Upper lobe of right lung (tissue), 1 donor: Measurements from ENCODE around the gene DUSP7. TPM values are rescaled to one million over a fixed set of nuclear protein-coding genes. Genes with fewer than 3 reads are reported as not detected.

ENCODE experiments used
- ATAC-seq: fragments of 200-7000 bp; cut with Tn5 transposase; one replicate; pipeline ENCODE4 v1.9.1; 2020; ENCODE audit warnings: mild to moderate bottlenecking, moderate library complexity
- DNase-seq: peaks from one replicate; pipeline ENCODE4 v3.0.0-alpha.2; 2020
- H3K27ac ChIP-seq: fragments of 200-600 bp; one replicate; pipeline ENCODE4 v1.8.0; 2022
- H3K27me3 ChIP-seq: fragments of 200-600 bp; one replicate; pipeline ENCODE4 v1.8.0; 2022; ENCODE audit warnings: mild to moderate bottlenecking
- H3K36me3 ChIP-seq: fragments of 200-600 bp; one replicate; pipeline ENCODE4 v1.8.0; 2022
- H3K4me1 ChIP-seq: fragments of 200-600 bp; one replicate; pipeline ENCODE4 v1.8.0; 2022
- H3K4me3 ChIP-seq: fragments of 200-600 bp; one replicate; pipeline ENCODE4 v1.8.0; 2022; ENCODE audit warnings: mild to moderate bottlenecking
- H3K9me3 ChIP-seq: fragments of 200-600 bp; one replicate; pipeline ENCODE4 v1.8.0; 2022
- intact Hi-C: fragments of 100-400 bp; cut with DNase I; formaldehyde crosslinking; loops from one replicate; pipeline ENCODE4 v1.11.0; 2022
- total RNA-seq: library from RNA; stranded (reverse); fragmentation: NEBNext Ultra II Directional; extraction: Animal tissue kit (Norgen Biotek cat#: 25700); gene quantifications from one replicate; pipeline ENCODE4 v1.2.1, GENCODE V29; 2021
- TF ChIP-seq, protein P1 (sequence below): fragments of 200-600 bp; IDR thresholded peaks from one replicate; pipeline ENCODE4 v1.8.0; 2022; ENCODE audit warnings: antibody characterized with exemption
- donor health status: DM: no; HTN: yes; CAD: no; lungs with severe emphysema.

DUSP7 gene
- total RNA-seq, 1 donor from 2014 or later: 40.7 TPM

GRCh38 chr3:52072020-52072419, 15.6 kb upstream of the DUSP7 start:
- peak; percentile 57 for ATAC-seq
- Histone ChIP-seq H3K9me3 (no peaks in the 10 kb centered on the region), H3K4me3 (no peak overlapping the region), H3K27ac (peak overlapping the region; percentile 75), H3K36me3 (no peaks in the 10 kb centered on the region), H3K27me3 (no peaks in the 10 kb centered on the region), H3K4me1 (peaks cover 31% of the 10 kb centered on the region)
- TF ChIP-seq, protein P1, sequence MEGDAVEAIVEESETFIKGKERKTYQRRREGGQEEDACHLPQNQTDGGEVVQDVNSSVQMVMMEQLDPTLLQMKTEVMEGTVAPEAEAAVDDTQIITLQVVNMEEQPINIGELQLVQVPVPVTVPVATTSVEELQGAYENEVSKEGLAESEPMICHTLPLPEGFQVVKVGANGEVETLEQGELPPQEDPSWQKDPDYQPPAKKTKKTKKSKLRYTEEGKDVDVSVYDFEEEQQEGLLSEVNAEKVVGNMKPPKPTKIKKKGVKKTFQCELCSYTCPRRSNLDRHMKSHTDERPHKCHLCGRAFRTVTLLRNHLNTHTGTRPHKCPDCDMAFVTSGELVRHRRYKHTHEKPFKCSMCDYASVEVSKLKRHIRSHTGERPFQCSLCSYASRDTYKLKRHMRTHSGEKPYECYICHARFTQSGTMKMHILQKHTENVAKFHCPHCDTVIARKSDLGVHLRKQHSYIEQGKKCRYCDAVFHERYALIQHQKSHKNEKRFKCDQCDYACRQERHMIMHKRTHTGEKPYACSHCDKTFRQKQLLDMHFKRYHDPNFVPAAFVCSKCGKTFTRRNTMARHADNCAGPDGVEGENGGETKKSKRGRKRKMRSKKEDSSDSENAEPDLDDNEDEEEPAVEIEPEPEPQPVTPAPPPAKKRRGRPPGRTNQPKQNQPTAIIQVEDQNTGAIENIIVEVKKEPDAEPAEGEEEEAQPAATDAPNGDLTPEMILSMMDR: no peak
- intact Hi-C loops: no loop called here
- DNase-seq: peak; percentile 82

GRCh38 chr3:52070724-52071621, 14.6 kb upstream of the DUSP7 start:
- intact Hi-C loops: no loop called here
- TF ChIP-seq, protein P1: no peak
- DNase-seq: peak; percentile 79
- Histone ChIP-seq H3K4me3 (no peak overlapping the region), H3K27me3 (no peaks in the 10 kb centered on the region), H3K27ac (peak overlapping the region; percentile 75), H3K4me1 (peaks cover 28% of the 10 kb centered on the region), H3K9me3 (no peaks in the 10 kb centered on the region), H3K36me3 (no peaks in the 10 kb centered on the region)
- peak; percentile 73 for ATAC-seq

DNA sequence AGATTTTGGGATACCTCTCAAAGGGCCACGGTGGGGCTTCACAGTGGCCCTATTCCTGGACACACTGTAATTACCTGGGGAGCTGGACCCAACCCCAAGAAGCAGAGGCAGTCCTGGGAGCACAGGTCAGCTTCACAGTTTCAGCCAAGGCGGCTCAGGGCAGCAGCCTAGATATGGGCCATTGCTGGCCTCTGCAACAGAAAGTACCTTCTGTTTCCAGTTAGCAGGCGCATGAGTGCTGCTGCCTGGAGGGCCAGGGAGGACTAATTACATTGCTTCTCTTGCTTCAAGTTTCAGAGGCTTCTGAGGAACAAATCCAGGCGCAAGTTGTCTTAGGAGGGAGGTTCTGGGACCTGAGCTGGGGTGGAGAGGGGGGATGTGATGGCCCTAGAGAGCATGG, 13.5 kb upstream of the DUSP7 start:
- Histone ChIP-seq H3K4me1 (peaks cover 28% of the 10 kb centered on the region), H3K36me3 (no peaks in the 10 kb centered on the region), H3K27me3 (no peaks in the 10 kb centered on the region), H3K4me3 (no peak overlapping the region), H3K9me3 (no peaks in the 10 kb centered on the region), H3K27ac (peak overlapping the region; percentile 75)
- no peak for ATAC-seq
- intact Hi-C loops: no loop called here
- DNase-seq: no peak
- TF ChIP-seq, protein P1: no peak

DNA sequence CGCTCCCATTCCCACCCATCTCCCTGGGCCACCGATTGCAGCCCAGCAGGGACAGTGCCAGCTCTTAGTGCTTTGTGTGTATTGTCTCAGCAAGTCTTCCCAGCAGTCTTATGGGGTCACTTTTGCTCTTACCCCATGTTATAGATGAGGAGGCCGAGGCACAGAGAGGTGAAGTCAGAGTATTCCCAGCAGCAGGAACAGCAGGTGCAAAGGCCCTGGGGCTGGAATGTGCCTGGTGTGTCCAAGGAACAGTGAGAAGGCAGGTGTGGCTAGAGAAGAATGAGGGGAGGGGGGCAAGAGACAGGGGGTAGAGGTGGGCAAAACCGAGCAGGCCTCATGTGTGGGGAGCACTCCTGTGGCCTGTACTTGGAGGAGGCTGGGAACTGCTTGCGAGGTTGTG, 12.8 kb upstream of the DUSP7 start:
- H3K27ac ChIP-seq: no peak overlapping the region
- H3K4me3 ChIP-seq: no peak overlapping the region
- no peaks in the 10 kb centered on the region for H3K27me3 ChIP-seq
- no peak for DNase-seq
- intact Hi-C loops: no loop called here
- TF ChIP-seq, protein P1: no peak
- H3K36me3 ChIP-seq: no peaks in the 10 kb centered on the region
- peaks cover 28% of the 10 kb centered on the region for H3K4me1 ChIP-seq
- no peaks in the 10 kb centered on the region for H3K9me3 ChIP-seq
- ATAC-seq: no peak

DNA sequence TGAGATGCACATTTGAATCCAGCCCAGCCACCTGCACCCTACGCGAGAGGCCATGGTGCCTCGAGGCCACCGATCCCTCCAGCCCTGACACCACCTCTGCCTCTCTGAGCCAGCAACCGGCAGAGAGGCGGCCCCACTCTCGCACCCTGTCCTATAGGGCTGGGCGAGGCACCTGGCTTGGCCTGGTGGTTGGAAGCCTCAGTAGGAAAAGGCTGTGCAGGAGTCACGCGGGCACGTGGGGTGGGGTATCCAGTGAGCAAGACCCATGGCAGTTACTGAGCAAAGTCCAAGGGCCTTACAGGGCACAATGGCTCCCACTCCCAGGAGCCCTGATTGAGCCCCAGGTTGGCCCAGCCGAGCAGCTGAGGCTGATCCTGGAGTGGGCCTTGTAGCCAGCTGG, 12.4 kb upstream of the DUSP7 start:
- ATAC-seq: no peak
- H3K4me1 ChIP-seq: peaks cover 28% of the 10 kb centered on the region
- H3K27ac ChIP-seq: no peak overlapping the region
- no peak for DNase-seq
- H3K9me3 ChIP-seq: no peaks in the 10 kb centered on the region
- TF ChIP-seq, protein P1: no peak
- no peaks in the 10 kb centered on the region for H3K36me3 ChIP-seq
- intact Hi-C loops: no loop called here
- no peak overlapping the region for H3K4me3 ChIP-seq
- H3K27me3 ChIP-seq: no peaks in the 10 kb centered on the region
